Body of pancreas (tissue), 4 donors: ENCODE data around the gene RIN3.

Experiments used
- POLR2A ChIP-seq, 3 donors: fragments of 450-650 bp; IDR thresholded peaks; one replicate each; pipeline ENCODE4 v1.6.1; 2016; ENCODE audit warnings: antibody characterized with exemption in 3 of 3, mild to moderate bottlenecking in 2 of 3
- TF ChIP-seq, protein P1 (sequence below), 7 experiments: fragments of 450-650 bp in 4 of 7; fragments of 200-600 bp in 3 of 7; sonication (generic) in 3 of 7; IDR thresholded peaks; one replicate each; pipeline ENCODE4 v1.5.1; 2016 to 2019; ENCODE audit warnings: antibody characterized with exemption in 7 of 7

DNA sequence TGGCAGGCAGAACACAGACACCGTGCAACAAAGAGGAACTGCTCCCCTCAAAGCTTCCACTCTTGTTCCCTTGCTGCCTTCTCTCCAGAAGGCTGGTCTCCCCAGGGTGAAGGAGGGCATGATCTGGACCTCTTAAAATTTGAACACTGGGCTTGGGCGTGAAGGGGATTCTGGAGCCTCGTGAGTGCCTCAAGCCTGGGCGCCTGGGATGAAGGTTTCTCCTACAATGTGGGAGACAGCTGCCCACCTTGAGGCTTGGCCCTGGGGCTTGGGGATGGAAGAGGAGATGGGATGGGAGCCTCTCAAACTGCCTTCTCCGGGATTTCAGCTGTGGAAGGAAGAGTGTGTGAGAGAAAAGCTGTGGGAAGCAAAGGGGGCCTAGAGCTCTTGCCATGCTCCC lies 7.8 kb upstream of the RIN3 start:
- TF ChIP-seq POLR2A (IDR thresholded peaks at IDR 0.05): no peak
- TF ChIP-seq, protein P1, sequence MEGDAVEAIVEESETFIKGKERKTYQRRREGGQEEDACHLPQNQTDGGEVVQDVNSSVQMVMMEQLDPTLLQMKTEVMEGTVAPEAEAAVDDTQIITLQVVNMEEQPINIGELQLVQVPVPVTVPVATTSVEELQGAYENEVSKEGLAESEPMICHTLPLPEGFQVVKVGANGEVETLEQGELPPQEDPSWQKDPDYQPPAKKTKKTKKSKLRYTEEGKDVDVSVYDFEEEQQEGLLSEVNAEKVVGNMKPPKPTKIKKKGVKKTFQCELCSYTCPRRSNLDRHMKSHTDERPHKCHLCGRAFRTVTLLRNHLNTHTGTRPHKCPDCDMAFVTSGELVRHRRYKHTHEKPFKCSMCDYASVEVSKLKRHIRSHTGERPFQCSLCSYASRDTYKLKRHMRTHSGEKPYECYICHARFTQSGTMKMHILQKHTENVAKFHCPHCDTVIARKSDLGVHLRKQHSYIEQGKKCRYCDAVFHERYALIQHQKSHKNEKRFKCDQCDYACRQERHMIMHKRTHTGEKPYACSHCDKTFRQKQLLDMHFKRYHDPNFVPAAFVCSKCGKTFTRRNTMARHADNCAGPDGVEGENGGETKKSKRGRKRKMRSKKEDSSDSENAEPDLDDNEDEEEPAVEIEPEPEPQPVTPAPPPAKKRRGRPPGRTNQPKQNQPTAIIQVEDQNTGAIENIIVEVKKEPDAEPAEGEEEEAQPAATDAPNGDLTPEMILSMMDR (IDR thresholded peaks at IDR 0.05): no peak
